SK-N-SH (cell line): ENCODE results near the gene LHPP. TPM values are rescaled to one million over a fixed set of nuclear protein-coding genes. Genes with fewer than 3 reads are reported as not detected.

Experiments used
- CTCF ChIA-PET: fragments of 300-600, 350-600 bp; formaldehyde crosslinking; extraction: SDS; loops from one replicate; lab custom pipeline; 2021; lab: Yijun Ruan, JAX
- POLR2A ChIA-PET: fragments of 350-600 bp; sonication (Branson Sonifier 250); formaldehyde crosslinking; extraction: SDS; loops from one replicate; lab custom pipeline; 2020; ENCODE audit warnings: antibody characterized with exemption, inconsistent platforms; lab: Yijun Ruan, JAX
- DNase-seq: peaks from one replicate; pipeline ENCODE4 v3.0.0; 2012
- H2AFZ ChIP-seq: fragments of 200-600 bp; sonication (generic); 2 replicates; pipeline ENCODE4 v1.8.1; 2016; ENCODE audit warnings: antibody characterized with exemption, mild to moderate bottlenecking, low read depth
- H3F3A ChIP-seq: fragments of 200-600 bp; sonication (generic); replicated peaks from 2 replicates; pipeline ENCODE3; 2016; ENCODE audit warnings: antibody characterized with exemption, mild to moderate bottlenecking; ENCODE audit not compliant: insufficient read depth
- H3K27ac ChIP-seq, 2 experiments: fragments of 200-500 bp in 1 of 2; fragments of 200-600 bp in 1 of 2; sonication (Bioruptor generic) in 1 of 2; sonication (generic), shearing (Covaris generic) in 1 of 2; 2 replicates each; pipeline versions ENCODE4 v1.5.1 to v1.6.1; 2014 to 2016; ENCODE audit warnings: low read depth in 2 of 2, inconsistent platforms in 1 of 2, low read length in 1 of 2, mild to moderate bottlenecking in 1 of 2, mixed read lengths in 1 of 2
- H3K27me3 ChIP-seq: fragments of 200-600 bp; sonication (generic), shearing (Covaris generic); 2 replicates; pipeline ENCODE4 v1.6.1; 2016; ENCODE audit warnings: mixed run types; ENCODE audit not compliant: insufficient read depth
- H3K36me3 ChIP-seq, 2 experiments: fragments of 200-500 bp in 1 of 2; fragments of 200-600 bp in 1 of 2; sonication (Bioruptor generic) in 1 of 2; sonication (generic) in 1 of 2; replicated peaks in 1 of 2; 2 replicates each; pipeline versions ENCODE3 to v1.5.1; 2014 to 2016; ENCODE audit warnings: low read length in 1 of 2, mild to moderate bottlenecking in 1 of 2; ENCODE audit not compliant: insufficient read depth in 2 of 2, control insufficient read depth in 1 of 2
- H3K4me1 ChIP-seq, 2 experiments: fragments of 200-500 bp in 1 of 2; fragments of 200-600 bp in 1 of 2; sonication (Bioruptor generic) in 1 of 2; sonication (generic), shearing (Covaris generic) in 1 of 2; 2 replicates each; pipeline versions ENCODE4 v1.5.1 to v1.6.1; 2014 to 2016; ENCODE audit warnings: low read depth in 1 of 2, low read length in 1 of 2, mixed run types in 1 of 2; ENCODE audit not compliant: insufficient read depth in 2 of 2, control insufficient read depth in 1 of 2
- H3K4me2 ChIP-seq: fragments of 200-600 bp; sonication (generic), shearing (Covaris generic); 2 replicates; pipeline ENCODE4 v1.6.1; 2017; ENCODE audit warnings: mixed run types
- H3K4me3 ChIP-seq, 2 experiments: fragments of 200-500 bp in 1 of 2; fragments of 200-600 bp in 1 of 2; sonication (Bioruptor generic) in 1 of 2; sonication (generic), shearing (Covaris generic) in 1 of 2; 2 replicates each; pipeline versions ENCODE4 v1.5.1 to v1.8.1; 2014 to 2016; ENCODE audit warnings: low read depth in 2 of 2, inconsistent platforms in 1 of 2, low read length in 1 of 2, mild to moderate bottlenecking in 1 of 2, mixed read lengths in 1 of 2, moderate library complexity in 1 of 2
- H3K79me2 ChIP-seq: fragments of 200-600 bp; sonication (generic); 2 replicates; pipeline ENCODE4 v1.8.1; 2017; ENCODE audit warnings: mild to moderate bottlenecking; ENCODE audit not compliant: insufficient read depth
- H3K9ac ChIP-seq: fragments of 200-600 bp; sonication (generic); 2 replicates; pipeline ENCODE4 v1.6.1; 2017; ENCODE audit warnings: mixed run types
- H3K9me2 ChIP-seq: fragments of 200-600 bp; sonication (generic); 2 replicates; pipeline ENCODE4 v1.6.1; 2017; ENCODE audit warnings: mixed run types
- H3K9me3 ChIP-seq: fragments of 200-600 bp; sonication (generic); 2 replicates; pipeline ENCODE4 v1.6.1; 2017; ENCODE audit warnings: mixed run types, mild to moderate bottlenecking, moderate library complexity
- H4K20me1 ChIP-seq: fragments of 200-600 bp; sonication (generic); 2 replicates; pipeline ENCODE4 v1.6.1; 2017; ENCODE audit warnings: mild to moderate bottlenecking, mixed run types; ENCODE audit not compliant: insufficient read depth
- CTCF ChIP-seq: fragments of 200-600 bp; sonication (generic); IDR thresholded peaks from 2 replicates; pipeline ENCODE4 v1.6.1; 2017; ENCODE audit warnings: antibody characterized with exemption, mild to moderate bottlenecking, moderate library complexity
- EZH2phosphoT487 ChIP-seq: fragments of 200-600 bp; sonication (generic); IDR thresholded peaks from 2 replicates; pipeline ENCODE4 v1.6.1; 2017; ENCODE audit warnings: low read depth, mixed run types, mild to moderate bottlenecking, antibody characterized with exemption, moderate library complexity, borderline replicate concordance
- FOSL2 ChIP-seq: IDR thresholded peaks from 2 replicates; pipeline ENCODE4 v1.4.0; 2012; ENCODE audit warnings: low read depth, mild to moderate bottlenecking, moderate library complexity, borderline replicate concordance
- FOXJ3 ChIP-seq: sonication (generic); formaldehyde crosslinking; IDR thresholded peaks from 2 replicates; pipeline ENCODE4 v1.5.1; 2020; ENCODE audit warnings: mild to moderate bottlenecking, missing genetic modification reagents
- FOXM1 ChIP-seq: IDR thresholded peaks from 2 replicates; pipeline ENCODE4 v1.4.0; 2012; ENCODE audit warnings: low read depth, mild to moderate bottlenecking
- GABPA ChIP-seq: IDR thresholded peaks from 2 replicates; pipeline ENCODE4 v1.4.0; 2012; ENCODE audit warnings: low read depth, mild to moderate bottlenecking
- MEF2A ChIP-seq: IDR thresholded peaks from 2 replicates; pipeline ENCODE4 v1.4.0; 2012; ENCODE audit warnings: low read depth, borderline replicate concordance
- MXI1 ChIP-seq: IDR thresholded peaks from 2 replicates; pipeline ENCODE4 v1.6.1; 2012; ENCODE audit warnings: mild to moderate bottlenecking, low read depth, low read length, improper control_type of control experiment
- PBX3 ChIP-seq: IDR thresholded peaks from 2 replicates; pipeline ENCODE4; 2012
- POLR2AphosphoS5 ChIP-seq: IDR thresholded peaks from 2 replicates; pipeline ENCODE4 v1.6.1; 2012; ENCODE audit warnings: low read depth, low read length
- RAD21 ChIP-seq: IDR thresholded peaks from 2 replicates; pipeline ENCODE4 v1.6.1; 2012; ENCODE audit warnings: mild to moderate bottlenecking, low read length
- RCOR1 ChIP-seq: fragments of 150-350 bp; IDR thresholded peaks from 2 replicates; pipeline ENCODE4 v1.6.1; 2017; ENCODE audit warnings: antibody characterized with exemption, low read length
- RFX5 ChIP-seq: IDR thresholded peaks from 2 replicates; pipeline ENCODE4 v1.6.1; 2012; ENCODE audit warnings: mild to moderate bottlenecking, improper control_type of control experiment, low read length
- RXRA ChIP-seq: IDR thresholded peaks from 2 replicates; pipeline ENCODE4 v1.4.0; 2012; ENCODE audit warnings: low read depth, mild to moderate bottlenecking, borderline replicate concordance
- YY1 ChIP-seq: IDR thresholded peaks from 2 replicates; pipeline ENCODE4 v1.4.0; 2012; ENCODE audit warnings: low read depth, mild to moderate bottlenecking
- WGBS: methylation state at CpG from one replicate; pipeline ENCODE4 v1.1.6; 2017; ENCODE audit warnings: low lambda C conversion rate; 5-methylcytosine and 5-hydroxymethylcytosine counted together
- polyA plus RNA-seq, 3 experiments: library from polyadenylated mRNA; depleted of rRNA; stranded (reverse); fragments of >200 nt; gene quantifications; 2 replicates each; pipeline ENCODE4 v1.2.3, GENCODE V29; 2012
- TF ChIP-seq, protein P1 (sequence below): IDR thresholded peaks from 2 replicates; pipeline ENCODE4 v1.4.0; 2012; ENCODE audit warnings: low read depth, borderline replicate concordance
- TF ChIP-seq, protein P2 (sequence below): IDR thresholded peaks from 2 replicates; pipeline ENCODE4 v1.6.1; 2012; ENCODE audit warnings: mild to moderate bottlenecking, low read depth, low read length, moderate library complexity
- TF ChIP-seq, protein P3 (sequence below): IDR thresholded peaks from 2 replicates; pipeline ENCODE4 v1.4.0; 2012; ENCODE audit warnings: low read depth

The LHPP gene
- polyA plus RNA-seq, 1 of the 3 experiments (the other 2 are of a cell fraction): 29.8 TPM

- no peak for TF ChIP-seq EZH2phosphoT487
These were observed 188.6 kb downstream of the LHPP start (continued) for GRCh38 chr10:124650263-124650662.

- H3K36me3 ChIP-seq: no peaks in the 10 kb centered on the region
- POLR2A ChIA-PET: no interaction called here
- peak overlapping the region in 1 of 2 experiments; percentile 97; a peak in 1 of 4 replicates for H3K27ac ChIP-seq
- H2AFZ ChIP-seq: no peak overlapping the region
- no peak overlapping the region for H3K4me2 ChIP-seq
- CTCF ChIA-PET: interaction anchor here (0.8 kb wide), 1 partner anchor 120 kb away, joined by 3 read pairs; no protein-coding TSS in a partner anchor
- no peak for DNase-seq
- no peaks in the 10 kb centered on the region for H3K9me3 ChIP-seq
- peaks cover 11% of the 10 kb centered on the region; the same call in 1 of the 2 replicates for H3K79me2 ChIP-seq
- WGBS: 95% methylated on average over 13 of the region's 13 CpGs
- no peaks in the 10 kb centered on the region for H4K20me1 ChIP-seq
- peaks cover 4% of the 10 kb centered on the region for H3F3A ChIP-seq
- H3K4me3 ChIP-seq: no peak overlapping the region
- no peak for TF ChIP-seq RFX5
- no peak for TF ChIP-seq RAD21
- no peak for TF ChIP-seq MEF2A
- no peak for TF ChIP-seq PBX3
- no peak overlapping the region for H3K9ac ChIP-seq
- no peaks in the 10 kb centered on the region for H3K27me3 ChIP-seq
- peaks cover 24 to 85% of the 10 kb centered on the region in 2 experiments for H3K4me1 ChIP-seq
- H3K9me2 ChIP-seq: no peaks in the 10 kb centered on the region
These were observed 189.3 kb downstream of the LHPP start for GRCh38 chr10:124650820-124651401.

DNA sequence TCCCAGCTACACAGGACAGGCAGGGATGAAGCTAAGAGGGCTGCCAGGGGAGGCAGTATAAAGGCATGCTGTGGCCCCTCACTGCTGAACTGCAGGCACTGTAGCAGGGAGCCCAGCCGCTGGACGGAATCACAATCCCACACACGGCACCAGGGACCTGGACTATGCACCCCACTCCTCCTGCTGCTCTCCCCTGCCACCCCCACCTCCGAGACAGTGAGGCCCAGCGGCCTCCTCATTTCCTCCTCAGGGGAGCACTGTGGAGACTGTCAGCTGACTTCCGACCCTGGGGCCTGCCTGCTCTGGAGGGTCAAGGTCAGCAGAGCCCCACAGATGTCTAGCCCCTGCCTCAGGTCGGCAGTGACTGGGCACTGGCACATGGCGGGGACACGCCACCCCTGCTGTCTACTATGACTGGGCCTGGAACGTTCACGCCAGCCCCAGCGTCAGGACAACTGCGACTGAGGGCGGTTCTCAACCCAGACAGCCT, 189.8 kb downstream of the LHPP start:
- WGBS: 100% methylated on average over 3 of the region's 14 CpGs
- Histone ChIP-seq H3K4me3 (no peak overlapping the region), H2AFZ (no peak overlapping the region), H3K9ac (no peak overlapping the region), H3F3A (peaks cover 4% of the 10 kb centered on the region), H3K36me3 (no peaks in the 10 kb centered on the region), H4K20me1 (no peaks in the 10 kb centered on the region), H3K9me2 (no peaks in the 10 kb centered on the region), H3K27me3 (no peaks in the 10 kb centered on the region), H3K4me1 (peaks cover 21 to 80% of the 10 kb centered on the region in 2 experiments), H3K9me3 (no peaks in the 10 kb centered on the region), H3K79me2 (peaks cover 11% of the 10 kb centered on the region; the same call in 1 of the 2 replicates), H3K4me2 (no peak overlapping the region), H3K27ac (peak overlapping the region in 1 of 2 experiments; percentile 53; a peak in 1 of 4 replicates)
- ChIA-PET CTCF (no interaction called here), POLR2A (no interaction called here)
- DNase-seq: no peak
- TF ChIP-seq RCOR1 (no peak), YY1 (no peak), MXI1 (no peak), RAD21 (no peak), EZH2phosphoT487 (no peak), GABPA (no peak), FOSL2 (no peak), RFX5 (no peak), POLR2AphosphoS5 (no peak), CTCF (no peak), FOXJ3 (no peak), FOXM1 (no peak), RXRA (no peak)
- TF ChIP-seq, protein P1, sequence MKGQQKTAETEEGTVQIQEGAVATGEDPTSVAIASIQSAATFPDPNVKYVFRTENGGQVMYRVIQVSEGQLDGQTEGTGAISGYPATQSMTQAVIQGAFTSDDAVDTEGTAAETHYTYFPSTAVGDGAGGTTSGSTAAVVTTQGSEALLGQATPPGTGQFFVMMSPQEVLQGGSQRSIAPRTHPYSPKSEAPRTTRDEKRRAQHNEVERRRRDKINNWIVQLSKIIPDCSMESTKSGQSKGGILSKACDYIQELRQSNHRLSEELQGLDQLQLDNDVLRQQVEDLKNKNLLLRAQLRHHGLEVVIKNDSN: no peak
- TF ChIP-seq, protein P2, sequence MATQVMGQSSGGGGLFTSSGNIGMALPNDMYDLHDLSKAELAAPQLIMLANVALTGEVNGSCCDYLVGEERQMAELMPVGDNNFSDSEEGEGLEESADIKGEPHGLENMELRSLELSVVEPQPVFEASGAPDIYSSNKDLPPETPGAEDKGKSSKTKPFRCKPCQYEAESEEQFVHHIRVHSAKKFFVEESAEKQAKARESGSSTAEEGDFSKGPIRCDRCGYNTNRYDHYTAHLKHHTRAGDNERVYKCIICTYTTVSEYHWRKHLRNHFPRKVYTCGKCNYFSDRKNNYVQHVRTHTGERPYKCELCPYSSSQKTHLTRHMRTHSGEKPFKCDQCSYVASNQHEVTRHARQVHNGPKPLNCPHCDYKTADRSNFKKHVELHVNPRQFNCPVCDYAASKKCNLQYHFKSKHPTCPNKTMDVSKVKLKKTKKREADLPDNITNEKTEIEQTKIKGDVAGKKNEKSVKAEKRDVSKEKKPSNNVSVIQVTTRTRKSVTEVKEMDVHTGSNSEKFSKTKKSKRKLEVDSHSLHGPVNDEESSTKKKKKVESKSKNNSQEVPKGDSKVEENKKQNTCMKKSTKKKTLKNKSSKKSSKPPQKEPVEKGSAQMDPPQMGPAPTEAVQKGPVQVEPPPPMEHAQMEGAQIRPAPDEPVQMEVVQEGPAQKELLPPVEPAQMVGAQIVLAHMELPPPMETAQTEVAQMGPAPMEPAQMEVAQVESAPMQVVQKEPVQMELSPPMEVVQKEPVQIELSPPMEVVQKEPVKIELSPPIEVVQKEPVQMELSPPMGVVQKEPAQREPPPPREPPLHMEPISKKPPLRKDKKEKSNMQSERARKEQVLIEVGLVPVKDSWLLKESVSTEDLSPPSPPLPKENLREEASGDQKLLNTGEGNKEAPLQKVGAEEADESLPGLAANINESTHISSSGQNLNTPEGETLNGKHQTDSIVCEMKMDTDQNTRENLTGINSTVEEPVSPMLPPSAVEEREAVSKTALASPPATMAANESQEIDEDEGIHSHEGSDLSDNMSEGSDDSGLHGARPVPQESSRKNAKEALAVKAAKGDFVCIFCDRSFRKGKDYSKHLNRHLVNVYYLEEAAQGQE: no peak
- TF ChIP-seq, protein P3, sequence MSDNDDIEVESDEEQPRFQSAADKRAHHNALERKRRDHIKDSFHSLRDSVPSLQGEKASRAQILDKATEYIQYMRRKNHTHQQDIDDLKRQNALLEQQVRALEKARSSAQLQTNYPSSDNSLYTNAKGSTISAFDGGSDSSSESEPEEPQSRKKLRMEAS: no peak
